H1 (cell line): ENCODE data around the gene MYH11. TPM values are rescaled to one million over a fixed set of nuclear protein-coding genes. Genes with fewer than 3 reads are reported as not detected.
"Not testable (repeated sequence)": the region's sequence is repeated elsewhere in the genome, so short reads cannot be mapped to it uniquely, and the experiment has no call there.

ENCODE experiments used
- CTCF ChIA-PET: fragments of 300-600 bp; sonication (Branson Sonifier 250); formaldehyde crosslinking; loops from one replicate; lab custom pipeline; 2021; ENCODE audit not compliant: partially characterized antibody; lab: Charles Lee
- POLR2A ChIA-PET: fragments of 300-600 bp; sonication (Branson Sonifier 250); formaldehyde crosslinking; loops from one replicate; lab custom pipeline; 2021; ENCODE audit warnings: inconsistent platforms; ENCODE audit not compliant: partially characterized antibody; lab: Charles Lee
- DNase-seq, 2 experiments: peaks; one replicate each; pipeline versions ENCODE4 v3.0.0 to v3.0.0-alpha.2; 2010 to 2022; ENCODE audit warnings: low spot score in 2 of 2, low read depth in 1 of 2, mixed read lengths in 1 of 2
- FAIRE-seq: peaks from 2 replicates; lab custom pipeline; 2011; peaks lifted over from hg19 to GRCh38; lab: Jason Lieb, UNC
- H2AFZ ChIP-seq: 2 replicates; pipeline ENCODE4 v1.8.1; 2012; ENCODE audit warnings: low read length, inconsistent platforms
- H2AK5ac ChIP-seq: 2 replicates; pipeline ENCODE4 v1.6.1; 2013; ENCODE audit warnings: low read depth, low read length
- H2BK120ac ChIP-seq: replicated peaks from 2 replicates; pipeline ENCODE3; 2013; ENCODE audit warnings: low read depth, low read length, inconsistent platforms
- H2BK12ac ChIP-seq: 2 replicates; pipeline ENCODE4 v1.6.1; 2013; ENCODE audit warnings: low read depth, low read length
- H2BK15ac ChIP-seq: 2 replicates; pipeline ENCODE4 v1.6.1; 2013; ENCODE audit warnings: low read length
- H2BK20ac ChIP-seq: 2 replicates; pipeline ENCODE4 v1.6.1; 2013; ENCODE audit warnings: low read length
- H2BK5ac ChIP-seq: 2 replicates; pipeline ENCODE4 v1.6.1; 2013; ENCODE audit warnings: low read depth, low read length
- H3K14ac ChIP-seq: 2 replicates; pipeline ENCODE4 v1.6.1; 2013; ENCODE audit warnings: inconsistent platforms; ENCODE audit not compliant: insufficient read length
- H3K18ac ChIP-seq: 2 replicates; pipeline ENCODE4 v1.6.1; 2013; ENCODE audit warnings: low read length; ENCODE audit errors: extremely low read depth
- H3K23ac ChIP-seq: 2 replicates; pipeline ENCODE4 v1.6.1; 2013; ENCODE audit warnings: inconsistent platforms; ENCODE audit not compliant: insufficient read length
- H3K23me2 ChIP-seq: 2 replicates; pipeline ENCODE4 v1.6.1; 2013; ENCODE audit warnings: low read depth, low read length
- H3K27ac ChIP-seq: 2 replicates; pipeline ENCODE4 v1.6.1; 2011; ENCODE audit warnings: low read depth, low read length, inconsistent platforms
- H3K27me3 ChIP-seq, 4 experiments: replicated peaks in 1 of 4; 1 replicate in 1 of 4; 2 replicates in 3 of 4; pipeline versions ENCODE4 v1.6.1 to v1.8.1; 2011 to 2013; ENCODE audit warnings: low read length in 3 of 4, mild to moderate bottlenecking in 3 of 4, inconsistent platforms in 2 of 4, mixed read lengths in 2 of 4, moderate library complexity in 1 of 4; ENCODE audit not compliant: control insufficient read depth in 3 of 4, insufficient read depth in 3 of 4; ENCODE audit errors: extremely low read depth in 1 of 4
- H3K36me3 ChIP-seq, 4 experiments: 2 replicates each; pipeline versions ENCODE4 v1.6.1 to v1.8.1; 2011 to 2013; ENCODE audit warnings: mild to moderate bottlenecking in 4 of 4, low read length in 3 of 4, moderate library complexity in 2 of 4, control low read depth in 1 of 4, inconsistent platforms in 1 of 4; ENCODE audit not compliant: insufficient read depth in 4 of 4, control insufficient read depth in 2 of 4
- H3K4ac ChIP-seq: replicated peaks from 2 replicates; pipeline ENCODE3; 2013; ENCODE audit warnings: low read length, low read depth, mixed read lengths, inconsistent platforms; ENCODE audit not compliant: insufficient read length
- H3K4me1 ChIP-seq, 4 experiments: replicated peaks in 1 of 4; 1 replicate in 1 of 4; 2 replicates in 3 of 4; pipeline versions ENCODE4 v1.6.1 to v1.8.1; 2011 to 2013; ENCODE audit warnings: low read length in 3 of 4, inconsistent platforms in 2 of 4, mixed read lengths in 1 of 4; ENCODE audit not compliant: insufficient read depth in 4 of 4, control insufficient read depth in 3 of 4
- H3K4me2 ChIP-seq, 2 experiments: 2 replicates each; pipeline versions ENCODE4 v1.6.1 to v1.8.1; 2011 to 2013; ENCODE audit warnings: low read depth in 2 of 2, low read length in 2 of 2, control low read depth in 1 of 2, inconsistent platforms in 1 of 2, mild to moderate bottlenecking in 1 of 2; ENCODE audit not compliant: insufficient read depth in 1 of 2
- H3K4me3 ChIP-seq, 4 experiments: fragments of 200-600, 300-600 bp in 1 of 4; sonication (generic), shearing (Covaris generic), sonication (Bioruptor Twin) in 1 of 4; 2 replicates each; pipeline versions ENCODE4 v1.5.1 to v1.8.1; 2011 to 2016; ENCODE audit warnings: low read length in 4 of 4, low read depth in 3 of 4, control low read depth in 2 of 4, inconsistent platforms in 2 of 4, mild to moderate bottlenecking in 2 of 4, mixed read lengths in 1 of 4, moderate library complexity in 1 of 4; ENCODE audit not compliant: insufficient read depth in 2 of 4; ENCODE audit errors: extremely low read depth in 1 of 4
- H3K56ac ChIP-seq: replicated peaks from 2 replicates; pipeline ENCODE3; 2013; ENCODE audit warnings: low read depth, mild to moderate bottlenecking, mixed read lengths, low read length, inconsistent platforms; ENCODE audit not compliant: insufficient read length
- H3K79me1 ChIP-seq: 2 replicates; pipeline ENCODE4 v1.6.1; 2013; ENCODE audit warnings: low read depth, low read length, control low read depth
- H3K79me2 ChIP-seq, 2 experiments: 2 replicates each; pipeline versions ENCODE4 v1.6.1 to v1.8.1; 2012 to 2013; ENCODE audit warnings: low read length in 2 of 2, mild to moderate bottlenecking in 2 of 2, inconsistent platforms in 1 of 2; ENCODE audit not compliant: insufficient read depth in 2 of 2, control insufficient read depth in 1 of 2
- H3K9ac ChIP-seq, 4 experiments: replicated peaks in 1 of 4; 1 replicate in 1 of 4; 2 replicates in 3 of 4; pipeline versions ENCODE4 v1.6.1 to v1.8.1; 2011 to 2013; ENCODE audit warnings: low read depth in 3 of 4, low read length in 3 of 4, control low read depth in 2 of 4, mild to moderate bottlenecking in 2 of 4, moderate library complexity in 2 of 4, inconsistent platforms in 1 of 4; ENCODE audit errors: extremely low read depth in 1 of 4
- H3K9me3 ChIP-seq, 2 experiments: 2 replicates each; pipeline versions ENCODE4 v1.6.1 to v1.8.1; 2012 to 2013; ENCODE audit warnings: mild to moderate bottlenecking in 2 of 2, moderate library complexity in 2 of 2, control low read depth in 1 of 2, inconsistent platforms in 1 of 2, low read depth in 1 of 2, low read length in 1 of 2, mixed read lengths in 1 of 2; ENCODE audit not compliant: insufficient read depth in 2 of 2
- H4K20me1 ChIP-seq, 2 experiments: replicated peaks in 1 of 2; 2 replicates each; pipeline versions ENCODE3 to v1.8.1; 2011 to 2013; ENCODE audit warnings: inconsistent platforms in 2 of 2, low read length in 2 of 2, mild to moderate bottlenecking in 1 of 2; ENCODE audit not compliant: insufficient read depth in 2 of 2, control insufficient read depth in 1 of 2
- H4K5ac ChIP-seq: 2 replicates; pipeline ENCODE4 v1.6.1; 2013; ENCODE audit warnings: low read length, low read depth, mixed read lengths, inconsistent platforms; ENCODE audit not compliant: insufficient read length
- H4K8ac ChIP-seq: 2 replicates; pipeline ENCODE4 v1.8.0; 2013; ENCODE audit warnings: mild to moderate bottlenecking, moderate library complexity, low read length, inconsistent platforms; ENCODE audit not compliant: insufficient read depth; ENCODE audit errors: extremely low read depth
- H4K91ac ChIP-seq: replicated peaks from 2 replicates; pipeline ENCODE3; 2013; ENCODE audit warnings: low read length, mixed read lengths, inconsistent platforms; ENCODE audit not compliant: insufficient read length
- WGBS, 2 experiments: shearing (Covaris generic) in 1 of 2; methylation state at CpG; one replicate each; pipeline versions ENCODE4 v1.1.6 to v1.1.7; 2013 to 2015; ENCODE audit warnings: low lambda C conversion rate in 2 of 2, mixed read lengths in 2 of 2, inconsistent platforms in 1 of 2, low coverage in 1 of 2, missing lambda C conversion rate in 1 of 2; ENCODE audit not compliant: insufficient replicate concordance in 2 of 2, insufficient coverage in 1 of 2, insufficient read length in 1 of 2; ENCODE audit errors: extremely low coverage in 1 of 2, missing lambda C conversion rate in 1 of 2; 5-methylcytosine and 5-hydroxymethylcytosine counted together
- polyA plus RNA-seq, 7 experiments: library from polyadenylated mRNA; depleted of rRNA in 3 of 7; stranded (reverse) in 5 of 7; unstranded in 2 of 7; fragments of >200 nt in 5 of 7; fragments of 200-250 nt in 2 of 7; gene quantifications; 1 replicate in 5 of 7; 2 replicates in 1 of 7; 4 replicates in 1 of 7; pipeline versions ENCODE4 v1.2.1 to v1.2.3, GENCODE V29; 2011 to 2013; ENCODE audit warnings: missing spikeins in 2 of 7, mixed read lengths in 2 of 7
- total RNA-seq: library from RNA; stranded (reverse); fragmentation: NEBNext Ultra II Directional; extraction: Animal tissue kit (Norgen Biotek cat#: 25700); gene quantifications from 2 replicates; pipeline ENCODE4 v1.2.1, GENCODE V29; 2021

MYH11 gene
- total and polyA plus RNA-seq, 2 of the 8 experiments (the other 6 are each of a cell fraction or from before 2014, with no cell fraction given) = 0.11 to 0.78 TPM

DNA sequence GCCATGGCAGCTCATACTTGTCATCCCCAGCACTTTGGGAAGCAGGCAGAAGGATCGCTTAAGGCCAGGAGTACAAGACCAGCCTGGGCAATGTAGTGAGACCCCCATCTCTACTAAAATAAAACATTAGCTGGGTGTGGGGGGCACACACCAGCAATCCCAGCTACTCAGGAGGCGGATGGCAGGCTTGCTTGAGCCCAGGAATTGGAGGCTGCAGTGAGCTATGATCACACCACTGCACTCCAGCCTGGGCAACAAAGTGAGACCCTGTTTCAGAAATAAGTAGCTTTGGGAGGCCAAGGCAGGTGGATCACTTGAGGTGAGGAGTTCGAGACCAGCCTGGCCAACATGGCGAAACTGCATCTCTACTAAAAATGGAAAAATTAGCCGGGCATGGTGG lies 129.1 kb downstream of the MYH11 start:
- not testable (repeated sequence) for H2AFZ ChIP-seq, H3K14ac ChIP-seq, H3K4me2 ChIP-seq, H2BK5ac ChIP-seq, H2AK5ac ChIP-seq, H3K79me1 ChIP-seq, H3K23me2 ChIP-seq, H2BK12ac ChIP-seq, H3K4ac ChIP-seq, H4K91ac ChIP-seq, H2BK15ac ChIP-seq, H2BK120ac ChIP-seq, H4K20me1 ChIP-seq, H3K23ac ChIP-seq, H2BK20ac ChIP-seq, H4K5ac ChIP-seq, H3K79me2 ChIP-seq, H3K9ac ChIP-seq, H3K36me3 ChIP-seq, H3K27me3 ChIP-seq, H3K56ac ChIP-seq, H3K4me1 ChIP-seq, H3K27ac ChIP-seq, H3K18ac ChIP-seq, H4K8ac ChIP-seq, FAIRE-seq, DNase-seq, H3K4me3 ChIP-seq, H3K9me3 ChIP-seq
- 87% methylated on average over 5 of the region's 5 CpGs; no CpG with 5 or more reads in 1 of the 2 experiments for WGBS, 2 experiments
- ChIA-PET CTCF (interaction anchor here (0.6 to 0.9 kb wide), 3 partner anchors 24 to 442 kb away, joined by 3 to 4 read pairs (median 3); no protein-coding TSS in a partner anchor), POLR2A (interaction anchor here (1.1 to 1.7 kb wide), 3 partner anchors 9 to 14 kb away, joined by 3 to 4 read pairs (median 3); no protein-coding TSS in a partner anchor)
